Smooth muscle cell (in vitro differentiated cells): Measurements from ENCODE around the gene HSF5. TPM values are rescaled to one million over a fixed set of nuclear protein-coding genes. Genes with fewer than 3 reads are reported as not detected.

Experiments
- DNase-seq: peaks from one replicate; lab custom pipeline; 2025; ENCODE audit not compliant: unreplicated experiment; lab: John Stamatoyannopoulos, UW
- H2AFZ ChIP-seq: fragments of 200-600 bp; sonication (generic); 2 replicates; pipeline ENCODE4 v1.6.0; 2016; ENCODE audit warnings: antibody characterized with exemption, low read depth, mild to moderate bottlenecking
- H3F3A ChIP-seq: fragments of 200-600 bp; sonication (generic); 2 replicates; pipeline ENCODE4 v1.6.0; 2017; ENCODE audit warnings: antibody characterized with exemption, low read depth
- H3K27ac ChIP-seq: fragments of 200-600 bp; sonication (generic); 2 replicates; pipeline ENCODE4 v1.5.1; 2016; ENCODE audit warnings: low read depth, mild to moderate bottlenecking
- H3K27me3 ChIP-seq: fragments of 200-600 bp; sonication (generic); 2 replicates; pipeline ENCODE4 v1.6.1; 2016; ENCODE audit warnings: low read depth, mild to moderate bottlenecking
- H3K36me3 ChIP-seq: fragments of 200-600 bp; sonication (generic); 2 replicates; pipeline ENCODE4 v1.5.1; 2016; ENCODE audit warnings: low read depth
- H3K4me1 ChIP-seq: fragments of 200-600 bp; sonication (generic); 2 replicates; pipeline ENCODE4 v1.5.1; 2016; ENCODE audit warnings: low read depth
- H3K4me2 ChIP-seq: fragments of 200-600 bp; sonication (generic); 2 replicates; pipeline ENCODE4 v1.6.0; 2016; ENCODE audit warnings: mild to moderate bottlenecking
- H3K4me3 ChIP-seq: fragments of 200-600 bp; sonication (generic); 2 replicates; pipeline ENCODE4 v1.5.1; 2016; ENCODE audit warnings: mild to moderate bottlenecking
- H3K79me2 ChIP-seq: fragments of 200-600 bp; sonication (generic); 2 replicates; pipeline ENCODE4 v1.6.0; 2016; ENCODE audit warnings: low read depth, mild to moderate bottlenecking
- H3K9ac ChIP-seq: fragments of 200-600 bp; sonication (generic); 2 replicates; pipeline ENCODE4 v1.6.0; 2016; ENCODE audit warnings: low read depth
- H3K9me3 ChIP-seq: fragments of 200-600 bp; sonication (generic); replicated peaks from 2 replicates; pipeline ENCODE4 v1.5.1; 2016; ENCODE audit warnings: low read depth
- H4K20me1 ChIP-seq: fragments of 200-600 bp; sonication (generic); 2 replicates; pipeline ENCODE4 v1.6.0; 2016; ENCODE audit warnings: low read depth
- WGBS: methylation state at CpG from one replicate; pipeline ENCODE4 v1.1.7; 2016; ENCODE audit warnings: low lambda C conversion rate; 5-methylcytosine and 5-hydroxymethylcytosine counted together
- polyA plus RNA-seq: library from polyadenylated mRNA; unstranded; fragments of >200 nt; fragmentation: Nextera tagmentation; extraction: Ambion mirVana; gene quantifications from 2 replicates; pipeline ENCODE4 v1.2.1, GENCODE V29; 2016
- total RNA-seq: library from RNA; depleted of rRNA; stranded (reverse); fragments of >200 nt; gene quantifications from 2 replicates; pipeline ENCODE4 v1.2.3, GENCODE V29; 2014
- TF ChIP-seq, protein P1 (sequence below): fragments of 200-600 bp; sonication (generic); IDR thresholded peaks from 2 replicates; pipeline ENCODE4 v1.5.1; 2017; ENCODE audit warnings: borderline replicate concordance, mild to moderate bottlenecking, antibody characterized with exemption; ENCODE audit not compliant: insufficient read depth, poor library complexity, severe bottlenecking

Gene HSF5
- total and polyA plus RNA-seq, 2 experiments from 2014 or later, result not detected

DNA sequence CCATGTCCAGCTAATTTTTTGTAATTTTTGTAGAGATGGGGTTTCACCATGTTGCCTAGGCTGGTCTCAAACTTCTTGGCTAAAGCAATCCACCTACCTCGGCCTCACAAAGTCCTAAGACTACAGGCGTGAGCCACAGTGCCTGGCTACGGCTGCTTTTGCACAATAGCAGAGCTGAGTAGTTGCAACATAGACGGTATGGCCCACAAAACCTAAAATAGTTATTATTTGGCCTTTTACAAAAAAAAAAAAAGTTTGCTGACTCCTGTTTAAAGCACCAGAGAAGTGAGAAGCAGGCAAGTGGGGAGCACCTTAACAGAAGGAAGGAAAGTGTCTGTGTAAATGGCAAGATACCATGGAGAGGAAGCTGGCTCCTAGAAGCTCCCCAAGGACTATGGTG, 5.3 kb upstream of the HSF5 start:
- 95% methylated on average over 4 of the region's 4 CpGs for WGBS
- H3K4me1 ChIP-seq, result no peaks in the 10 kb centered on the region
- no peaks in the 10 kb centered on the region for H3K27me3 ChIP-seq
- TF ChIP-seq, protein P1, sequence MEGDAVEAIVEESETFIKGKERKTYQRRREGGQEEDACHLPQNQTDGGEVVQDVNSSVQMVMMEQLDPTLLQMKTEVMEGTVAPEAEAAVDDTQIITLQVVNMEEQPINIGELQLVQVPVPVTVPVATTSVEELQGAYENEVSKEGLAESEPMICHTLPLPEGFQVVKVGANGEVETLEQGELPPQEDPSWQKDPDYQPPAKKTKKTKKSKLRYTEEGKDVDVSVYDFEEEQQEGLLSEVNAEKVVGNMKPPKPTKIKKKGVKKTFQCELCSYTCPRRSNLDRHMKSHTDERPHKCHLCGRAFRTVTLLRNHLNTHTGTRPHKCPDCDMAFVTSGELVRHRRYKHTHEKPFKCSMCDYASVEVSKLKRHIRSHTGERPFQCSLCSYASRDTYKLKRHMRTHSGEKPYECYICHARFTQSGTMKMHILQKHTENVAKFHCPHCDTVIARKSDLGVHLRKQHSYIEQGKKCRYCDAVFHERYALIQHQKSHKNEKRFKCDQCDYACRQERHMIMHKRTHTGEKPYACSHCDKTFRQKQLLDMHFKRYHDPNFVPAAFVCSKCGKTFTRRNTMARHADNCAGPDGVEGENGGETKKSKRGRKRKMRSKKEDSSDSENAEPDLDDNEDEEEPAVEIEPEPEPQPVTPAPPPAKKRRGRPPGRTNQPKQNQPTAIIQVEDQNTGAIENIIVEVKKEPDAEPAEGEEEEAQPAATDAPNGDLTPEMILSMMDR, result no peak
- no peaks in the 10 kb centered on the region for H3F3A ChIP-seq
- H3K9ac ChIP-seq, result no peak overlapping the region
- H3K4me2 ChIP-seq, result no peak overlapping the region
- H3K9me3 ChIP-seq, result no peaks in the 10 kb centered on the region
- DNase-seq, result no peak
- H3K36me3 ChIP-seq, result peaks cover 19% of the 10 kb centered on the region
- H3K27ac ChIP-seq, result peak overlapping the region; percentile 69
- no peaks in the 10 kb centered on the region for H4K20me1 ChIP-seq
- no peaks in the 10 kb centered on the region for H3K79me2 ChIP-seq
- H3K4me3 ChIP-seq, result no peak overlapping the region
- H2AFZ ChIP-seq, result no peak overlapping the region

DNA sequence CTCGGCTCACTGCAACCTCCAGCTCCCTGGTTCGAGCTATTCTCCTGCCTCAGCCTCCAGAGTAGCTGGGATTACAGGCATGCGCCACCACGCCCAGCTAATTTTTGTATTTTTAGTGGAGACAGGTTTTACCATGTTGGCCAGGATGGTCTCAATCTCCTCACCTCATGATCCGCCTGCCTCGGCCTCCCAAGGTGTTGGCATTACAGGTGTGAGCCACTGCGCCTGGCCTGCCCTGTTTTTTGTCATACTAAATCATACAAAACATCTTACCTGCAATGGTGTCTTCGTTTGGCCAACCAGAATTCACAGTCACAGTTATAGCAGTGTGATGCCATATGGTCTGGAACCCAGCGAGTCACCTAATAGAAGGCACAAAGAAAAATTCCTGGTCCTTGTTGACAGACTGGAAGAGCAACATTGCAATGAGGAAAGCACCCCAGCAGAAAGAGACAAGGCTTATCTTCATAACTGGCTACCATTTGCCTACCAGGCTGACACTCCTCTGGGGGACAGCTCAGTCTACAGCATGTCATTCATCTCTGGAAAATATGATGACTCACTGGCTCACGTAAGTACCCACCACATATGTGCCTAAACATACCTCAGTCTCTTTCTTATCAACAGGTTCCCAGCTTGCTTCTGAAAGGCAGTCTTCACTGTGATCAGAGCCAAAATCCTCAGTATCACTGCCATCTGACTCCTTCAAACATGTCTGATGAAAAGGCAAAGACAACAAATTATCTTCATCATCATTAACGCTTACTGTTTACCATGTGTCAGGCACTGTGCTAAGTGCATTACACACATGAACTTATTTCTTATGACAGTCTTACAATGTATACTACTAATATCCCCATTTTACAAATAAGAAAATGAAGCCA, 4.3 kb upstream of the HSF5 start:
- Histone ChIP-seq H3K27me3 (no peaks in the 10 kb centered on the region), H3K27ac (peak overlapping the region; percentile 69), H3K4me1 (no peaks in the 10 kb centered on the region), H3F3A (no peaks in the 10 kb centered on the region), H3K9ac (no peak overlapping the region), H3K4me2 (no peak overlapping the region), H3K4me3 (no peak overlapping the region), H3K36me3 (peaks cover 19% of the 10 kb centered on the region), H3K79me2 (no peaks in the 10 kb centered on the region), H4K20me1 (no peaks in the 10 kb centered on the region), H3K9me3 (no peaks in the 10 kb centered on the region), H2AFZ (no peak overlapping the region)
- whole genome bisulfite sequencing, result 91% methylated on average over 11 of the region's 11 CpGs
- DNase-seq, result no peak
- TF ChIP-seq, protein P1, result no peak

DNA sequence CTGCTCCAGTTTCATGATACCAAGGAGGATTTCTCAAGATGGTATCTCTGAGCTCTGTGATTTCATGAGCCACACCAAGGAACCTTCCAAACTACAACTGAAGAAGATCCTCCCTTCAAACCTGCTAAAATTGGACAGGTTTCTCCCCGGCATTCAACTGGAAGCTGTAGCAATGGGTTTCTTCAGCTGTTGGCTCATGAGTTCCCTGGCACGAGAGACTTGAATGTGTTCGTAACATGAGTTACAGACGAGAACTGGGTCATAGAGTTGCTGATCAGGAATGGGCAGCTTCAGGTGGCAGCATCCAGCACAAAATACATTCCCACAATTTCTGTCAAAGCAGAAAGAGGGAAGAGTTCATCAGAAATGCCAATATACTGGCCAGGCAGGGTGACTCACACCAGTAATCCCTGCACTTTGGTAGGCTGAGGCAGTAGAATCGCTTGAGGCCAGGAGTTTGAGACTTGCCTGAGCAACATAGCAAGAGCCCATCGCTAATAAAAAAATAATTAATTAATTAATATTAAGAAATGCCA, 3.4 kb upstream of the HSF5 start:
- Histone ChIP-seq H3K4me1 (no peaks in the 10 kb centered on the region), H3K79me2 (no peaks in the 10 kb centered on the region), H3K27me3 (no peaks in the 10 kb centered on the region), H3K36me3 (peaks cover 19% of the 10 kb centered on the region), H3K9me3 (no peaks in the 10 kb centered on the region), H3K4me3 (no peak overlapping the region), H4K20me1 (no peaks in the 10 kb centered on the region), H3K4me2 (no peak overlapping the region), H3K27ac (no peak overlapping the region), H3F3A (no peaks in the 10 kb centered on the region), H2AFZ (no peak overlapping the region), H3K9ac (no peak overlapping the region)
- 93% methylated on average over 6 of the region's 6 CpGs for WGBS
- TF ChIP-seq, protein P1, result no peak
- DNase-seq, result no peak

DNA sequence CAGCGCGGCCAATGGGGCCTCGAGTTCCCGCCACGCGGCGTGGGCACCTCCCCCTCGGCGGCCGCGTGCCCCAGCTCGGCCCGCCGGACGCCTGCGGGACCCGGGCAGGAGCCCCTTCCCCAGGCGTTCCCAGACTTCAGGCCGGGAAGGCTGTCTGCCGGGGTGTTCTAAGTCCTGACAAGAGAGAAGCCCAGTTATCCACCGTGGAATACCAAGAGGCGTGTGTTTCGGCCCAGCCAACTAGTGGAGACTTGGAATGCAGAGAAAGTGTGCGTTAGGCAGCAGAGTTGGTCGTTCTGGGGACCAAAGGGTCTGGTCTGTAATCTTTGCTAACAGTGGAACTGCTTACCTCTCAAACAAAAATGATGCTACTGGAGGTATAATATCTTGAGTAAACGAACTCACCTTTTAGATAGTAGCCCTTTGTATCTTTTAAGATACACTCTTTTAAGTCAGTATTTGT, 251 bp upstream of the HSF5 start:
- no peaks in the 10 kb centered on the region for H4K20me1 ChIP-seq
- no peak overlapping the region for H3K4me3 ChIP-seq
- H3K4me2 ChIP-seq, result no peak overlapping the region
- no peaks in the 10 kb centered on the region for H3K79me2 ChIP-seq
- H3K4me1 ChIP-seq, result no peaks in the 10 kb centered on the region
- no peak for DNase-seq
- no peak overlapping the region for H3K9ac ChIP-seq
- TF ChIP-seq, protein P1, result no peak
- H3K27me3 ChIP-seq, result no peaks in the 10 kb centered on the region
- no peak overlapping the region for H2AFZ ChIP-seq
- H3K9me3 ChIP-seq, result no peaks in the 10 kb centered on the region
- no peaks in the 10 kb centered on the region for H3F3A ChIP-seq
- H3K36me3 ChIP-seq, result peaks cover 14% of the 10 kb centered on the region
- no peak overlapping the region for H3K27ac ChIP-seq
- WGBS, result 97% methylated on average over 26 of the region's 26 CpGs
